Measurements from ENCODE around the gene IKZF4. TPM values are rescaled to one million over a fixed set of nuclear protein-coding genes. Genes with fewer than 3 reads are reported as not detected.
"Not testable (repeated sequence)": the region's sequence is repeated elsewhere in the genome, so short reads cannot be mapped to it uniquely, and the experiment has no call there.

The IKZF4 gene
- total RNA-seq, 5 donors from 2014 or later (not counting 1 experiment from before 2014, with no cell fraction given): 6.1 to 14.9 (median 13.2) TPM

DNA sequence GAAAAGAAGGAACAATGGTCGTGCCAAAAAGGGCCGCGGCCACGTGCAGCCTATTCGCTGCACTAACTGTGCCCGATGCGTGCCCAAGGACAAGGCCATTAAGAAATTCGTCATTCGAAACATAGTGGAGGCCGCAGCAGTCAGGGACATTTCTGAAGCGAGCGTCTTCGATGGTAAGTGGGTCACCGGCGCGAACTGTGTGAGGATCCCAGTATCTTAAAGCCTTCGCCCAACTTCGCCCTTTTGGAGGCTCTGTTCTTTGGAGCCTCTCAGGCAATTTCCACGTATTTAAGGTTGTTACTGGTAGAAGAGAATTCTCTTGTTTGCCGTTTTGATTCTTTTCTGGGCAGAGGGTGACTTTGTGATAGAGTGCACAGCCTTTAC lies 21.6 kb downstream of the IKZF4 start:
- Histone ChIP-seq H3K36me3 (ENCODE audit: control insufficient read depth in 2 of 2, extremely low read depth in 1 of 2, insufficient read depth in 1 of 2, low read length in 1 of 2) (peaks cover 4 to 28% of the 10 kb centered on the region in 2 donors), H3K27ac (ENCODE audit: low read length) (peak overlapping the region; percentile 71), H3K4me1 (ENCODE audit: control insufficient read depth in 1 of 2, extremely low read depth in 1 of 2, insufficient read depth in 2 of 2, low read length in 2 of 2) (peaks cover 21 to 33% of the 10 kb centered on the region in 2 experiments), H3K4me3 (ENCODE audit: control insufficient read depth in 1 of 2, extremely low read depth in 1 of 2, low read length in 1 of 2) (peak overlapping the region; percentile 74 to 89)
- Mint-ChIP-seq H3K27ac (peak overlapping the region; percentile 98 to 99), H3K4me3 (peak overlapping the region; percentile 91 to 99 (median 99)), H3K4me1 (peaks cover 36 to 54% (median 41%) of the 10 kb centered on the region in 3 donors), H3K36me3 (peaks cover 23% of the 10 kb centered on the region)
- H3K9me3 Mint-ChIP-seq; H3K9me3 ChIP-seq; H3K27me3 ChIP-seq (replicated peaks in 1 of 2; ENCODE audit: control insufficient read depth in 2 of 2, extremely low read depth in 1 of 2, insufficient read depth in 2 of 2, low read length in 1 of 2); CTCF ChIA-PET; DNase-seq; POLR2A ChIA-PET; H3K27me3 Mint-ChIP-seq; ATAC-seq (replicated peaks in 1 of 4): not testable (repeated sequence)
- 3% methylated on average over 10 of the region's 20 CpGs for WGBS (ENCODE audit: insufficient coverage)

DNA sequence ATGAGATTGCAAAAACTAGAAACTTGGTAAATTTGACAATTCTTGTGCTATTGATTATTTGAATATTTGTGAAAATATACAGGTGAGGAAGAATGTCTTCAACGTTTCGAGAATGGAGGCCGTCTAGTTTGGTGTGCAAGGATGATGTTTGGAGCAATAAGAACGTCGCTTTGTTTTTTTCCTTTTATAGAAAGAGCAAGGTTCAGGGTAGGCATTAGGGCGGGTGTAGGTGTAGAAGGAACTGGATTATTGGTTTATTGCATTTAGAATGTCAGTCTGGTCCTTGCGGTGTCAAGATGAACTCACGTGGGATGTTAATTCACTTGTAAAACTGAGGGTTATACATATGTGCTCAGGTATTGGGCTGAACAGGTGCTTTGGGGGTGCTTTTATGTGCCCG lies 22.0 kb downstream of the IKZF4 start:
- DNase-seq (no peak), ATAC-seq (replicated peaks in 1 of 4) (no peak)
- Histone ChIP-seq H3K4me1 (ENCODE audit: control insufficient read depth in 1 of 2, extremely low read depth in 1 of 2, insufficient read depth in 2 of 2, low read length in 2 of 2) (peaks cover 21 to 31% of the 10 kb centered on the region in 2 experiments), H3K27me3 (replicated peaks in 1 of 2; ENCODE audit: control insufficient read depth in 2 of 2, extremely low read depth in 1 of 2, insufficient read depth in 2 of 2, low read length in 1 of 2) (no peaks in the 10 kb centered on the region), H3K27ac (ENCODE audit: low read length) (peak overlapping the region; percentile 71), H3K4me3 (ENCODE audit: control insufficient read depth in 1 of 2, extremely low read depth in 1 of 2, low read length in 1 of 2) (peak overlapping the region; percentile 74 to 89), H3K36me3 (ENCODE audit: control insufficient read depth in 2 of 2, extremely low read depth in 1 of 2, insufficient read depth in 1 of 2, low read length in 1 of 2) (peaks cover 4 to 28% of the 10 kb centered on the region in 2 donors), H3K9me3 (no peaks in the 10 kb centered on the region)
- H3K4me3 Mint-ChIP-seq: peak overlapping the region; percentile 91 to 99 (median 99)
- H3K27ac Mint-ChIP-seq: peak overlapping the region; percentile 98 to 99
- ChIA-PET POLR2A (no interaction called here), CTCF (no interaction called here)
- 14% methylated on average over 8 of the region's 9 CpGs for WGBS (ENCODE audit: insufficient coverage)
- H3K9me3 Mint-ChIP-seq: no peaks in the 10 kb centered on the region
- H3K36me3 Mint-ChIP-seq: peaks cover 23% of the 10 kb centered on the region
- H3K27me3 Mint-ChIP-seq: no peaks in the 10 kb centered on the region
- H3K4me1 Mint-ChIP-seq: peaks cover 35 to 51% (median 40%) of the 10 kb centered on the region in 3 donors

DNA sequence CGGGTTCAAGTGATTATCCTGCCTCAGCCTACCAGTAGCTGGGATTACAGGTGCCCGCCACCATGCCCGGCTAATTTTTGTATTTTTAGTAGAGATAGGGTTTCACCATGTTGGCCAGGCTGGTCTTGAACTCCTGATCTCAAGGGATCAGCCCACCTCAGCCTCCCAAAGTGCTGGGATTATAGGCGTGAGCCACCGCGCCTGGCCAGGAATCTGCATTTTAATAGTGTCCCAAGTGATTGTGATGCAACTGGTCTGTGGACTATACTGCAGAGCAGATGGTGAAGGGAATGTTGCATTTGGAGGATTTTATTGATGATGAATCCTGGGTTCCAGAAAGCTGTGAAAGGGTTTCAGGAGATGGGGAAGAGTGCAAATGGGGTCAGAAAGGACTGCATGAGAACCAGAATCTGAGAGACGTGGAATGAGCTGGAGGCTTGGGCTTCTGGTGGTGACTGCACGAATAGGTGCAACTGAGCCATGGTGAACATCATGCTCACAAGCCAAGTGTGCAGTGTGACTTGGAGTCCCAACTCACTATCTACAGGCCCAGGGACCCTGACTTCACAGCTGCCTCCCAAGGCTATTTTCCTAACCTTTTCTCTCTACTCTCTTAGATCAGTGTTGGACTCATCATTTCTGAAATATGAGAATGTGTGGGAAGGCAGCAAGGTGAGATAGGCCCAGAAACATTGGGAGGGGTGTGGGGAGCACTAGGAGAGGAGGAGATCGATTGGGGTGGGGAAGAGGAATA lies 25.4 kb downstream of the IKZF4 start:
- WGBS (ENCODE audit: insufficient coverage): 90% methylated on average over 7 of the region's 9 CpGs
- ChIA-PET POLR2A (interaction anchor here (0.6 to 0.7 kb wide), 2 partner anchors 61 to 77 kb away, joined by 3 to 4 read pairs; no protein-coding TSS in a partner anchor), CTCF (interaction anchor here (0.7 to 2.0 kb wide), 3 partner anchors 72 to 224 kb away, joined by 4 to 6 read pairs (median 5); partner anchors contain the start of genes RAB5B (in 1 of the 2) and ZC3H10 (in 1 of the 2))
- ATAC-seq (replicated peaks in 1 of 4): no peak
- Mint-ChIP-seq H3K4me3 (no peak overlapping the region), H3K27me3 (no peaks in the 10 kb centered on the region), H3K36me3 (peaks cover 23% of the 10 kb centered on the region), H3K27ac (peak overlapping the region; percentile 68 to 73), H3K9me3 (no peaks in the 10 kb centered on the region), H3K4me1 (peaks cover 23 to 36% (median 28%) of the 10 kb centered on the region in 3 donors)
- H3K4me3 ChIP-seq (ENCODE audit: control insufficient read depth in 1 of 2, extremely low read depth in 1 of 2, low read length in 1 of 2): no peak overlapping the region
- H3K4me1 ChIP-seq (ENCODE audit: control insufficient read depth in 1 of 2, extremely low read depth in 1 of 2, insufficient read depth in 2 of 2, low read length in 2 of 2): peaks cover 12 to 23% of the 10 kb centered on the region in 2 experiments
- no peaks in the 10 kb centered on the region for H3K27me3 ChIP-seq (replicated peaks in 1 of 2; ENCODE audit: control insufficient read depth in 2 of 2, extremely low read depth in 1 of 2, insufficient read depth in 2 of 2, low read length in 1 of 2)
- H3K27ac ChIP-seq (ENCODE audit: low read length): peak overlapping the region; percentile 20
- no peak for DNase-seq
- peaks cover 4 to 28% of the 10 kb centered on the region in 2 donors for H3K36me3 ChIP-seq (ENCODE audit: control insufficient read depth in 2 of 2, extremely low read depth in 1 of 2, insufficient read depth in 1 of 2, low read length in 1 of 2)
- H3K9me3 ChIP-seq: no peaks in the 10 kb centered on the region

DNA sequence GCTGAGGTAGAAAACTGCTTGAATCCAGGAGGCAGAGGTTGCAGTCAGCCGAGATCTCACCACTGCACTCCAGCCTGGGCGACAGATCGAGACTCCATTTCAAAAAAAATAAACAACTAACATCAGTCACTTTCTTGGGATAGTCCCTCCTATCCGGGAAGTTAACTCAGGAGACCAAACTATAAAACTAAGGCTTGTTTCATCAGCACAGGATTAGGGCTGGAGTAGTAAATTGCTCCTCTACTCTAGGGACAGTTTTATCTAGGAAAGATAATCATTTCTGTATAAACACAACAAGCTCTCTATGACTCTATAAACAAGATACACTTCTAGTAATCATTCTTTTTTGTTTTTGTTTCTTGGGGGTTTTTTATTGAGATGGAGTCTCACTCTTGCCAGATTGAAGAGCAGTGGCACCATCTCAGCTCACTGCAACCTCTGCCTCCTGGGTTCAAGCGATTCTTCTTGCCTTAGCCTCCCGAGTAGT lies 32.6 kb downstream of the IKZF4 start:
- no peak for ATAC-seq (replicated peaks in 1 of 4)
- POLR2A ChIA-PET: interaction anchor here in 1 of 2 donors (0.6 kb wide), 2 partner anchors 12 to 243 kb away, joined by 6 to 12 read pairs; no protein-coding TSS in a partner anchor

DNA sequence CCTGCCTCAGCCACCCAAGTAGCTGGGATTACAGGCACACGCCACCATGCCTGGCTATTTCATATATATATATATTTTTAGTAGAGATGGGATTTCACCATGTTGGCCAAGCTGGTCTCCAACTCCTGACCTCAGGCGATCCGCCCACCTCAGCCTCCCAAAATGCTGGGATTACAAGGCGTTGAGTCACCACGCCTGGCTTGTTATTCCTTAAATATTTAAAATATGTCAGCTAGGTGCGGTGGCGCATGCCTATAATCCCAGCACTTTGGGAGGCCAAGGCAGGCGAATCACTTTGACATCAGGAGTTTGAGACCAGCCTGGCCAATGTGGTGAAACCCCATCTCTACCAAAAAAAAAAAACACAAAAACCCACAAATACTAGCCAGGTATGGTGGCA lies 39.1 kb downstream of the IKZF4 start:
- H3K4me3 ChIP-seq (ENCODE audit: control insufficient read depth in 1 of 2, extremely low read depth in 1 of 2, low read length in 1 of 2); DNase-seq; H3K27ac ChIP-seq (ENCODE audit: low read length); H3K36me3 Mint-ChIP-seq; H3K9me3 Mint-ChIP-seq; H3K27me3 ChIP-seq (replicated peaks in 1 of 2; ENCODE audit: control insufficient read depth in 2 of 2, extremely low read depth in 1 of 2, insufficient read depth in 2 of 2, low read length in 1 of 2); H3K36me3 ChIP-seq (ENCODE audit: control insufficient read depth in 2 of 2, extremely low read depth in 1 of 2, insufficient read depth in 1 of 2, low read length in 1 of 2); CTCF ChIA-PET; H3K27ac Mint-ChIP-seq; H3K4me3 Mint-ChIP-seq; H3K9me3 ChIP-seq; H3K27me3 Mint-ChIP-seq; ATAC-seq (replicated peaks in 1 of 4); H3K4me1 Mint-ChIP-seq; H3K4me1 ChIP-seq (ENCODE audit: control insufficient read depth in 1 of 2, extremely low read depth in 1 of 2, insufficient read depth in 2 of 2, low read length in 2 of 2): not testable (repeated sequence)
- POLR2A ChIA-PET: interaction anchor here in 1 of 2 donors (0.6 kb wide), 1 partner anchor 216 kb away, joined by 3 read pairs; no protein-coding TSS in a partner anchor
- 100% methylated on average over 5 of the region's 8 CpGs for WGBS (ENCODE audit: insufficient coverage)

More for the DNA sequence above, 32.6 kb downstream of the IKZF4 start:
- no peak overlapping the region for H3K27ac ChIP-seq (ENCODE audit: low read length)
- H3K4me1 ChIP-seq (ENCODE audit: control insufficient read depth in 1 of 2, extremely low read depth in 1 of 2, insufficient read depth in 2 of 2, low read length in 2 of 2): no peaks in the 10 kb centered on the region
- DNase-seq: no peak
- H3K9me3 ChIP-seq: no peaks in the 10 kb centered on the region
- no peaks in the 10 kb centered on the region for H3K36me3 Mint-ChIP-seq
- H3K9me3 Mint-ChIP-seq: no peaks in the 10 kb centered on the region
- no CpG with 5 or more reads among the region's 6 CpGs for WGBS (ENCODE audit: insufficient coverage)
- H3K36me3 ChIP-seq (ENCODE audit: control insufficient read depth in 2 of 2, extremely low read depth in 1 of 2, insufficient read depth in 1 of 2, low read length in 1 of 2): no peaks in the 10 kb centered on the region
- no peaks in the 10 kb centered on the region for H3K27me3 Mint-ChIP-seq
- CTCF ChIA-PET: interaction anchor here (0.6 to 1.3 kb wide), 3 partner anchors 9 to 132 kb away, joined by 3 to 6 read pairs (median 5); no protein-coding TSS in a partner anchor
- H3K4me3 Mint-ChIP-seq: no peak overlapping the region
- H3K4me3 ChIP-seq (ENCODE audit: control insufficient read depth in 1 of 2, extremely low read depth in 1 of 2, low read length in 1 of 2): no peak overlapping the region
- peaks cover 0 to 2% of the 10 kb centered on the region in 2 experiments for H3K27me3 ChIP-seq (replicated peaks in 1 of 2; ENCODE audit: control insufficient read depth in 2 of 2, extremely low read depth in 1 of 2, insufficient read depth in 2 of 2, low read length in 1 of 2)
- H3K27ac Mint-ChIP-seq: no peak overlapping the region
- H3K4me1 Mint-ChIP-seq: peaks cover 0 to 7% (median 4%) of the 10 kb centered on the region in 3 donors

DNA sequence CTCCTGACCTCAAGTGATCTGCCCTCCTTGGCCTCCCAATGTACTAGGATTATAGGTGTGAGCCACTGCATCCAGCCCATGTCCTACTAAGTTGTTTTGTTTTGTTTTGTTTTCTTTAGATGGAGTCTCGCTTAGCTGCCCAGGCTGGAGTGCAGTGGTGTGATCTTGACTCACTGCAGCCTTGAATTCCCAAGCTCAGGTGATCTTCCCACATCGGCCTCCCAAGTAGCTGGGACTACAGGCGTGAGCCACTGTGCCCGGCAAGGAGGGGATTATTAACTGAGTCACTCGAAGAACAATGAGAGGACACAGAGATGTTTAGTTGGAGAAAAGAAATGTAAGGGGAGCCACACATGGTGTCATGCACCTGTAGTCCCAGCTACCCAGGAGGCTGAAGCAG lies 41.1 kb downstream of the IKZF4 start:
- ChIA-PET POLR2A (no interaction called here), CTCF (no interaction called here)
- Histone ChIP-seq H3K9me3 (no peaks in the 10 kb centered on the region), H3K4me3 (ENCODE audit: control insufficient read depth in 1 of 2, extremely low read depth in 1 of 2, low read length in 1 of 2) (no peak overlapping the region), H3K27me3 (replicated peaks in 1 of 2; ENCODE audit: control insufficient read depth in 2 of 2, extremely low read depth in 1 of 2, insufficient read depth in 2 of 2, low read length in 1 of 2) (no peaks in the 10 kb centered on the region), H3K36me3 (ENCODE audit: control insufficient read depth in 2 of 2, extremely low read depth in 1 of 2, insufficient read depth in 1 of 2, low read length in 1 of 2) (no peaks in the 10 kb centered on the region), H3K27ac (ENCODE audit: low read length) (no peak overlapping the region), H3K4me1 (ENCODE audit: control insufficient read depth in 1 of 2, extremely low read depth in 1 of 2, insufficient read depth in 2 of 2, low read length in 2 of 2) (no peaks in the 10 kb centered on the region)
- Mint-ChIP-seq H3K9me3 (no peaks in the 10 kb centered on the region), H3K27me3 (no peaks in the 10 kb centered on the region), H3K4me1 (no peaks in the 10 kb centered on the region), H3K27ac (no peak overlapping the region), H3K4me3 (no peak overlapping the region), H3K36me3 (no peaks in the 10 kb centered on the region)
- ATAC-seq (replicated peaks in 1 of 4): no peak
- DNase-seq: no peak
- 89% methylated on average over 3 of the region's 5 CpGs for WGBS (ENCODE audit: insufficient coverage)

All from T-cell (primary cell).